Astrocyte of the spinal cord (primary cell): Measurements from ENCODE around the gene PPARG.

Experiments
- DNase-seq: peaks from one replicate; pipeline ENCODE4 v3.0.0; 2011; ENCODE audit warnings: low read depth, low spot score
- H3K4me3 ChIP-seq: 2 replicates; pipeline ENCODE4 v1.5.1; 2011; ENCODE audit warnings: low read depth, mild to moderate bottlenecking, low read length, moderate library complexity
- in situ Hi-C: cut with HindIII; loops from 2 replicates; pipeline ENCODE4 v1.10.0; 2017; ENCODE audit warnings: low sequenced_read_pairs
- TF ChIP-seq, protein P1 (sequence below): IDR thresholded peaks from 2 replicates; pipeline ENCODE4 v1.5.1; 2012; ENCODE audit warnings: low read depth, mild to moderate bottlenecking, low read length, inconsistent platforms

PPARG gene

DNA sequence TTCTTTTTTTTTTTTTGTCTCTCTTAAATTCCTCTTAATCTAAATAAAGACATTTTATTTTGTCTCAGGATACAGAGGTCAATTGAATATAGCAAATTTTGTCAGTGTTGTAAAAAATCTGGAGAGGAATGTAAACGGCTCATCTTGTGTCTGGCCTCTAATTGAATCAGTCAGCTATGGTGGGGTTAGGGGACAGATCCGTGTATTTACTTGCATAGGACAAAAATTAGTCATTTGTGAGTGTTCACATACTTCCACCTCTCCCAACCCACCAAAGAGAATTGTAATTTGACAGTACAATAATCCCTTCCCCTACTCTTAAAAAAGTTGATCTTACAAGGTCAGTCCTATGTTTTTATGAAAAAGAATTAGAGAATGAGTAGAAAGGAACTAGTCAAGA is 18.3 kb downstream of the PPARG start:
- in situ Hi-C loops, result no loop called here
- no peak for DNase-seq
- H3K4me3 ChIP-seq, result no peak overlapping the region
- TF ChIP-seq, protein P1, sequence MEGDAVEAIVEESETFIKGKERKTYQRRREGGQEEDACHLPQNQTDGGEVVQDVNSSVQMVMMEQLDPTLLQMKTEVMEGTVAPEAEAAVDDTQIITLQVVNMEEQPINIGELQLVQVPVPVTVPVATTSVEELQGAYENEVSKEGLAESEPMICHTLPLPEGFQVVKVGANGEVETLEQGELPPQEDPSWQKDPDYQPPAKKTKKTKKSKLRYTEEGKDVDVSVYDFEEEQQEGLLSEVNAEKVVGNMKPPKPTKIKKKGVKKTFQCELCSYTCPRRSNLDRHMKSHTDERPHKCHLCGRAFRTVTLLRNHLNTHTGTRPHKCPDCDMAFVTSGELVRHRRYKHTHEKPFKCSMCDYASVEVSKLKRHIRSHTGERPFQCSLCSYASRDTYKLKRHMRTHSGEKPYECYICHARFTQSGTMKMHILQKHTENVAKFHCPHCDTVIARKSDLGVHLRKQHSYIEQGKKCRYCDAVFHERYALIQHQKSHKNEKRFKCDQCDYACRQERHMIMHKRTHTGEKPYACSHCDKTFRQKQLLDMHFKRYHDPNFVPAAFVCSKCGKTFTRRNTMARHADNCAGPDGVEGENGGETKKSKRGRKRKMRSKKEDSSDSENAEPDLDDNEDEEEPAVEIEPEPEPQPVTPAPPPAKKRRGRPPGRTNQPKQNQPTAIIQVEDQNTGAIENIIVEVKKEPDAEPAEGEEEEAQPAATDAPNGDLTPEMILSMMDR, result no peak

DNA sequence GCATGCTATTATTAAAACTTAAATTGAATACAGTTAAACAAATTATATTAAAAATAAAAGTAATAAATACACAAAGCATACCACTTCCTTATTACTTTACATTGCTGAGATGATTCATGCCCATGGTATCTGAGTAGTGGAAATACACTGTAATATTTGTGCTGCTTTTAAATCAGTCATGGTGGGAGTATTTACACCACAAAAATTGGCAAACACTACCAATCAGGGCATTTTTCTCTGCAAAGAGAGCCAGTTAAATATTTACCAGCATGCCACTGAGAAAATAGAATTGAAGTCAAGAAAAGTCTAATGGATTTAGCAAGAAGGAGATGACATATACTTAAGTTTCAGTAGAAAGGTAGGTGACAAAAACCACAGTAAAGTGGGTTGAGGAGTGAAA is 19.6 kb downstream of the PPARG start:
- DNase-seq, result peak; percentile 91
- TF ChIP-seq, protein P1, result no peak
- no peak overlapping the region for H3K4me3 ChIP-seq
- in situ Hi-C loops, result no loop called here

GRCh38 chr3:12309716-12310115 is 20.8 kb downstream of the PPARG start:
- DNase-seq, result no peak
- in situ Hi-C loops, result no loop called here
- H3K4me3 ChIP-seq, result no peak overlapping the region
- TF ChIP-seq, protein P1, result no peak

- in situ Hi-C loops, result no loop called here
- TF ChIP-seq, protein P1, result no peak
- no peak for DNase-seq
- no peak overlapping the region for H3K4me3 ChIP-seq
Measured at GRCh38 chr3:12312010-12312409, 23.1 kb downstream of the PPARG start.

DNA sequence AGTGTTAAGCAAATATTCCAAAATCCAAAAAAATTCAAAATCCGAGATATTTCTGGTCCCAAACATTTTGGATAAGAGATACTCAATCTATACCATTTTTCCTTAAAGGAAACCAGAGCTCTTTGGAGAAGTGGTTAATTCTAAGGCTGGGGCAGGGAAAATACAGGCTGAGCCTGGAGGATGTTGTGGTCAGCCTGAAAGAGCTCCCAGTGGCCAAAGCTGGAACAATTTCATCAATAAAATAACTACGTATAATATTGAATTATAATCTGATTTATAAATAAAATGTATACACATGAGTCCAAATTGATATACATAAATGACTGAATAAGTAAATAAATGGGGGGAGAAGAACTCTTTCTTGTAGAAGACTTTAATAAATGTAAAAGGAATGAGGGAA is 24.6 kb downstream of the PPARG start:
- no peak overlapping the region for H3K4me3 ChIP-seq
- TF ChIP-seq, protein P1, result no peak
- no peak for DNase-seq
- in situ Hi-C loops, result no loop called here

GRCh38 chr3:12316253-12316652 is 27.4 kb downstream of the PPARG start:
- DNase-seq, result no peak
- peak overlapping the region; percentile 16 for H3K4me3 ChIP-seq
- in situ Hi-C loops, result no loop called here
- TF ChIP-seq, protein P1, result no peak
